HK-2 (cell line): ENCODE results near the gene COX4I2.
"Not testable (repeated sequence)": the region's sequence is repeated elsewhere in the genome, so short reads cannot be mapped to it uniquely, and the experiment has no call there.

Source experiments
- DNase-seq: peaks from one replicate; pipeline ENCODE4 v3.0.0-alpha.2; 2018; ENCODE audit not compliant: unreplicated experiment

Gene COX4I2

GRCh38 chr20:31637660-31638059 lies at the start of gene COX4I2:
COX4I2 (plus strand) TSS chr20:31637912; CDS start chr20:31639018, 1,106 bp downstream.
- no peak for DNase-seq

GRCh38 chr20:31590717-31591225 lies 46.9 kb upstream of the COX4I2 start:
- no peak for DNase-seq

- peak; percentile 99 for DNase-seq
Observed at GRCh38 chr20:31593221-31594001, 44.3 kb upstream of the COX4I2 start.

GRCh38 chr20:31594002-31594557 lies 43.6 kb upstream of the COX4I2 start:
- DNase-seq: no peak

- no peak for DNase-seq
Observed at GRCh38 chr20:31594558-31595379, 42.9 kb upstream of the COX4I2 start.

GRCh38 chr20:31595380-31595653 lies 42.4 kb upstream of the COX4I2 start:
- DNase-seq: no peak

- no peak for DNase-seq
Observed at GRCh38 chr20:31595654-31596411, 41.9 kb upstream of the COX4I2 start.

GRCh38 chr20:31596412-31596715 lies 41.3 kb upstream of the COX4I2 start:
- not testable (repeated sequence) for DNase-seq

- no peak for DNase-seq
Observed at GRCh38 chr20:31596831-31597480, 40.8 kb upstream of the COX4I2 start.

GRCh38 chr20:31597481-31597855 lies 40.2 kb upstream of the COX4I2 start:
- DNase-seq: no peak

- DNase-seq: no peak
Observed at GRCh38 chr20:31602431-31602778, 35.3 kb upstream of the COX4I2 start.

- DNase-seq: peak; percentile 80
Observed at GRCh38 chr20:31602779-31603441, 34.8 kb upstream of the COX4I2 start.

GRCh38 chr20:31603822-31604566 lies 33.7 kb upstream of the COX4I2 start:
- DNase-seq: peak; percentile 99

GRCh38 chr20:31604567-31605030 lies 33.1 kb upstream of the COX4I2 start:
- DNase-seq: no peak

GRCh38 chr20:31605031-31605901 lies 32.4 kb upstream of the COX4I2 start, which contains the start of gene ID1:
ID1 (plus strand) TSS chr20:31605289; CDS start chr20:31605388, 99 bp downstream.
- DNase-seq: peak; percentile 99

GRCh38 chr20:31605902-31606803 lies 31.6 kb upstream of the COX4I2 start:
- DNase-seq: peak; percentile 57

GRCh38 chr20:31606804-31607639 lies 30.7 kb upstream of the COX4I2 start:
- DNase-seq: peak; percentile 86
